ENCODE measurements around the gene ATG2B. TPM values are rescaled to one million over a fixed set of nuclear protein-coding genes. Genes with fewer than 3 reads are reported as not detected.

Gene ATG2B
- total and polyA plus RNA-seq, 4 donors, result 23.3 to 46.2 (median 30.7) TPM

DNA sequence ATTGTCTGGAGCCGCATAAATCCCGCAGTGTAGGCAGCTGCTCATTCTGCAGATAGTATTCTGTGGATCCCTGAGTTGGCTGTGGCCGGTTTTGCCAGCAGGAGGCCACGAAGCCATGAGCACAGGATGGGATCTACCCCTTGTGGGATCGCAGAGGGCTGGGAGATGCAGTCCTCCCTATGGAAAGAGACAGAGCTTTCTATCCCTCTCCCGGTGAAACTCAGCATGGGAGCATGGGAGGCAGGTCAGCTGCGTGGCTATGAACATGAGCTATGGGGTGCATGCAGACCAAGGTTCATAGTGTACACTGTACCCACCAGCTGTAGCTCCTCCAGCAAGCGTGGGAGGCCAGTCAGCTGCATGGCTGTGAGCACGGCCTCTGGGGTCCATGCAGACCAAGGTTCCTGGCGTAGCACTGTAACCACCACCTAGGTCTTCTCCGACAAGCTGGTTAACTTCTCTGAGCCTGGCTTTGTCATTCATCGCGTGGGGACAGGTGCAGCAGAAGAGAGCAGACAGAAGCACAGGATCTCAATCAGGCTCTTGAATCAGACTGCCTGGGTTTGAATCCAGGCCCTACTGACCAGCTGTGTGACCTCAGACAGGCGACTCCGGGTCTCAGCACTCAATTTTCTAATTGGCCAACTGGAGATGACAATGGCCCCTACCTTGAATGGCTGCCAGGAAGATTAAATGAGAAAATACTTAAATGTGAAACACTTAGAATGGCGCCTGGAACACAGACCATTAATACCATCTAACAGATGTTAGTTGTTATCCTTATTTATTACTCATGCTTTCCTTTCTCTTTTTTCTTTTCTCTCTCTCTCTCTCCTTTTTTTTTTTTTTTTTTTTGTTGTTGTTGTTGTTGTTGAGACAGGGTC lies 101.1 kb downstream of the ATG2B start:
- Histone ChIP-seq H3K4me1 (ENCODE audit: control insufficient read depth, insufficient read depth, low read length) (no peaks in the 10 kb centered on the region), H3K36me3 (ENCODE audit: control insufficient read depth, insufficient read depth, low read length) (no peaks in the 10 kb centered on the region), H3K27ac (ENCODE audit: low read depth, low read length) (no peak overlapping the region), H3K27me3 (ENCODE audit: control insufficient read depth, insufficient read depth, low read length) (no peaks in the 10 kb centered on the region), H3K4me3 (ENCODE audit: low read depth, low read length) (no peak overlapping the region), H3K9me3 (ENCODE audit: control insufficient read depth, insufficient read depth, low read length) (peaks cover 2% of the 10 kb centered on the region)
- DNase-seq (ENCODE audit: low read depth in 4 of 6, low spot score in 6 of 6), result no peak
- WGBS (ENCODE audit: insufficient coverage), result 84% methylated on average over 13 of the region's 16 CpGs

- 100% methylated on average over 3 of the region's 5 CpGs for WGBS (ENCODE audit: insufficient coverage)
- no peak overlapping the region for H3K4me3 ChIP-seq (ENCODE audit: low read depth, low read length)
Measured at GRCh38 chr14:96261053-96261452, 102.1 kb downstream of the ATG2B start.

DNA sequence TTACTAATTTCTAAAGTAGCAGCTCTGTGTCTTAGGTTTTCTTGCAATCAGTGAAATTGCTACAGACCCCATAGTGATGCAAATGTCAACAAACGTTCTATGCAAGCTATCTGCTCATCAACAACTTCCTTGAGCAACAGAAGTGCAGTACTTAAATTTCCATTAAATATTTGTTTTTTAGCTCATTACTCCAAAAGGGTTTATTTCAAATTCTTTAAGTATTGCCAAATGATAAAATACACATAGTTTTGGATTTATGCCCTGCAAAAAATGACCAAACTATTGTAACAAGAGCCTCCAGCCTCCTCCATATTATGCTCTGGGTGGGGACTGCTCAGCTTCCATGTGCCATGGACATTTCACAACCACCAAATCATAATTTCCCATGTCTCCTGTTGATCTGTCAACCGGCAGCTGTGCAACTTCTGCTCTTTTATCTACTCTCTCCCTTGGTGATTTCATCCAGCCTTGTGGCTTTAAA lies 102.8 kb downstream of the ATG2B start:
- Histone ChIP-seq H3K4me1 (ENCODE audit: control insufficient read depth, insufficient read depth, low read length) (no peaks in the 10 kb centered on the region), H3K27me3 (ENCODE audit: control insufficient read depth, insufficient read depth, low read length) (no peaks in the 10 kb centered on the region), H3K27ac (ENCODE audit: low read depth, low read length) (no peak overlapping the region), H3K36me3 (ENCODE audit: control insufficient read depth, insufficient read depth, low read length) (no peaks in the 10 kb centered on the region), H3K4me3 (ENCODE audit: low read depth, low read length) (no peak overlapping the region), H3K9me3 (ENCODE audit: control insufficient read depth, insufficient read depth, low read length) (peaks cover 2% of the 10 kb centered on the region)
- no peak for DNase-seq (ENCODE audit: low read depth in 4 of 6, low spot score in 6 of 6)
- WGBS (ENCODE audit: insufficient coverage), result 70% methylated on average over 2 of the region's 2 CpGs

More at GRCh38 chr14:96261053-96261452, 102.1 kb downstream of the ATG2B start:
- Histone ChIP-seq H3K27ac (ENCODE audit: low read depth, low read length) (no peak overlapping the region), H3K27me3 (ENCODE audit: control insufficient read depth, insufficient read depth, low read length) (no peaks in the 10 kb centered on the region), H3K36me3 (ENCODE audit: control insufficient read depth, insufficient read depth, low read length) (no peaks in the 10 kb centered on the region), H3K4me1 (ENCODE audit: control insufficient read depth, insufficient read depth, low read length) (no peaks in the 10 kb centered on the region), H3K9me3 (ENCODE audit: control insufficient read depth, insufficient read depth, low read length) (peaks cover 2% of the 10 kb centered on the region)
- DNase-seq (ENCODE audit: low read depth in 4 of 6, low spot score in 6 of 6), result no peak

GRCh38 chr14:96257900-96258299 lies 105.2 kb downstream of the ATG2B start:
- Histone ChIP-seq H3K9me3 (ENCODE audit: control insufficient read depth, insufficient read depth, low read length) (peaks cover 2% of the 10 kb centered on the region), H3K27ac (ENCODE audit: low read depth, low read length) (no peak overlapping the region), H3K27me3 (ENCODE audit: control insufficient read depth, insufficient read depth, low read length) (no peaks in the 10 kb centered on the region), H3K4me3 (ENCODE audit: low read depth, low read length) (no peak overlapping the region), H3K36me3 (ENCODE audit: control insufficient read depth, insufficient read depth, low read length) (no peaks in the 10 kb centered on the region), H3K4me1 (ENCODE audit: control insufficient read depth, insufficient read depth, low read length) (no peaks in the 10 kb centered on the region)
- no peak for DNase-seq (ENCODE audit: low read depth in 4 of 6, low spot score in 6 of 6)

DNA sequence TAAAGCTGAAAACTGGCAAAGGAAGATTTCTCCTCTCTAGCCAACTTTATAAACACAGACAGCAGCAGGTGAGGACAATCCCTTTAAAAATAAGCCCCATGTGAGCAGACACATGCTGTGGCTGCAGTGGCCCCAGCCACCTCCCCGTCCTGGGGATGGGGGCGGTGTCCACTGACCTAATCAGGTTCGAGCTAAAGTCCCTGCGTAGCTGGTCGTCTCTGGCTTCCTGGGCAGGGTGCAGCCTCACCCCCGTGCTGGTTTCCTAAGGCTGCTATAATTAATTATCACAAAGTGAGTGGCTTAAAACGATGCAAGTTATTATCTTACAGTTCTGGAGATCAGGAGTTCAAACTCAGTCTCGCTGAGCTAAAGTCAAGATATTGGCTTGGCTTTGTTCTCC lies 106.1 kb downstream of the ATG2B start:
- no peak overlapping the region for H3K4me3 ChIP-seq (ENCODE audit: low read depth, low read length)
- no peaks in the 10 kb centered on the region for H3K36me3 ChIP-seq (ENCODE audit: control insufficient read depth, insufficient read depth, low read length)
- no peaks in the 10 kb centered on the region for H3K27me3 ChIP-seq (ENCODE audit: control insufficient read depth, insufficient read depth, low read length)
- no peak overlapping the region for H3K27ac ChIP-seq (ENCODE audit: low read depth, low read length)
- no peak for DNase-seq (ENCODE audit: low read depth in 4 of 6, low spot score in 6 of 6)
- no peaks in the 10 kb centered on the region for H3K4me1 ChIP-seq (ENCODE audit: control insufficient read depth, insufficient read depth, low read length)
- peaks cover 2% of the 10 kb centered on the region for H3K9me3 ChIP-seq (ENCODE audit: control insufficient read depth, insufficient read depth, low read length)
- 81% methylated on average over 3 of the region's 8 CpGs for WGBS (ENCODE audit: insufficient coverage)

DNA sequence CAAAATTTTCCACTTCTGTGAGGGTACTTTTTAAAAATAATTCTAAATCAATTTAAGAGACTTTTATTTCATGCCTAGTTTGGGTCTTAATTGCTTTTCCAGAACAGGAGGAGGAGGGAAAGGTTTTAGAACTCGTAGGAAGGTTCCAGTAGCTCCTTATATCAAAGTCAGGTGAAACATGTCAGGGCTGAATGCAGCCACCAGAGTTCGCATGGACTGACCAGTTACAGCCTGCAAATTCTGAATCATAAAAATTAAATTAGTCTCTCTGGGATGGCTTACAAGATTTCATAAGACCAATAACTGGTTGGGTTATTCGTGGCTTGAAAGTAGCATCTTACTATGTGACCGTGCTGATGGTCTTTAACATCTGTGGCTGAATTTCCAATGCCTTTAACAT lies 106.7 kb downstream of the ATG2B start:
- Histone ChIP-seq H3K27me3 (ENCODE audit: control insufficient read depth, insufficient read depth, low read length) (no peaks in the 10 kb centered on the region), H3K4me3 (ENCODE audit: low read depth, low read length) (no peak overlapping the region), H3K9me3 (ENCODE audit: control insufficient read depth, insufficient read depth, low read length) (peaks cover 2% of the 10 kb centered on the region), H3K4me1 (ENCODE audit: control insufficient read depth, insufficient read depth, low read length) (no peaks in the 10 kb centered on the region), H3K27ac (ENCODE audit: low read depth, low read length) (no peak overlapping the region), H3K36me3 (ENCODE audit: control insufficient read depth, insufficient read depth, low read length) (no peaks in the 10 kb centered on the region)
- no peak for DNase-seq (ENCODE audit: low read depth in 4 of 6, low spot score in 6 of 6)
- WGBS (ENCODE audit: insufficient coverage), result no CpG with 5 or more reads among the region's 4 CpGs

- H3K27me3 ChIP-seq (ENCODE audit: control insufficient read depth, insufficient read depth, low read length), result no peaks in the 10 kb centered on the region
- H3K36me3 ChIP-seq (ENCODE audit: control insufficient read depth, insufficient read depth, low read length), result no peaks in the 10 kb centered on the region
- H3K4me1 ChIP-seq (ENCODE audit: control insufficient read depth, insufficient read depth, low read length), result no peaks in the 10 kb centered on the region
- H3K9me3 ChIP-seq (ENCODE audit: control insufficient read depth, insufficient read depth, low read length), result peaks cover 2% of the 10 kb centered on the region
- no peak within 1 kb of the TSS for H3K27ac ChIP-seq (ENCODE audit: low read depth, low read length)
- H3K4me3 ChIP-seq (ENCODE audit: low read depth, low read length), result no peak within 1 kb of the TSS
- DNase-seq (ENCODE audit: low read depth in 4 of 6, low spot score in 6 of 6), result no peak
- 76% methylated on average over 5 of the region's 12 CpGs for WGBS (ENCODE audit: insufficient coverage)
Measured at GRCh38 chr14:96255501-96256366, 107.4 kb downstream of the ATG2B start, which contains the start of gene BDKRB1. Gene BDKRB1 (plus strand): TSS chr14:96256210. CDS start chr14:96263683, 7,473 bp downstream.

DNA sequence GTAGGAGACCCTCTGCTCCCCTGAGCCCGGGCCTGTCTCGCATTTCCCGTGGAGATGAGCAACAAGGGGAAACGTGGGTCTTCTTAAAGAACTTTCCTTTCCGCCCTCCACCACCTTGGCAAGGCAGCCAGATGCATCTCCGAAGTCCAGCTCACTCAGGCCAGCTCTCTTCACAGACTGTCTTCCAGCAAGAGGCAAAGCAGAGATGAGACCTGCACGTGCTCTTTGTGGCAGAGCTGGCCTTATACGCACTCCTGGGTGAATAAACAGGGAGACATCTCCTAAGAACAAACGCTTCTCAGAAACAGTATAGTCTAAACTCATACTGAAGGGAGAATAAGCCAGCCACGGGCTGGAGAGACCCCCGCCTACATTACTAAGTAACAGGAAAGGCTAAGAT lies 108.5 kb downstream of the ATG2B start:
- no peak overlapping the region for H3K4me3 ChIP-seq (ENCODE audit: low read depth, low read length)
- no peaks in the 10 kb centered on the region for H3K9me3 ChIP-seq (ENCODE audit: control insufficient read depth, insufficient read depth, low read length)
- H3K36me3 ChIP-seq (ENCODE audit: control insufficient read depth, insufficient read depth, low read length), result no peaks in the 10 kb centered on the region
- no peaks in the 10 kb centered on the region for H3K4me1 ChIP-seq (ENCODE audit: control insufficient read depth, insufficient read depth, low read length)
- H3K27me3 ChIP-seq (ENCODE audit: control insufficient read depth, insufficient read depth, low read length), result no peaks in the 10 kb centered on the region
- no peak overlapping the region for H3K27ac ChIP-seq (ENCODE audit: low read depth, low read length)
- WGBS (ENCODE audit: insufficient coverage), result 79% methylated on average over 8 of the region's 11 CpGs
- DNase-seq (ENCODE audit: low read depth in 4 of 6, low spot score in 6 of 6), result no peak

GRCh38 chr14:96252999-96253539 lies 110.1 kb downstream of the ATG2B start:
- 61% methylated on average over 6 of the region's 9 CpGs for WGBS (ENCODE audit: insufficient coverage)
- Histone ChIP-seq H3K4me3 (ENCODE audit: low read depth, low read length) (no peak overlapping the region), H3K27me3 (ENCODE audit: control insufficient read depth, insufficient read depth, low read length) (no peaks in the 10 kb centered on the region), H3K36me3 (ENCODE audit: control insufficient read depth, insufficient read depth, low read length) (no peaks in the 10 kb centered on the region), H3K4me1 (ENCODE audit: control insufficient read depth, insufficient read depth, low read length) (no peaks in the 10 kb centered on the region), H3K9me3 (ENCODE audit: control insufficient read depth, insufficient read depth, low read length) (no peaks in the 10 kb centered on the region), H3K27ac (ENCODE audit: low read depth, low read length) (no peak overlapping the region)
- peak in 1 of 6 donors; percentile 72 for DNase-seq (ENCODE audit: low read depth in 4 of 6, low spot score in 6 of 6)
